Endothelial cell of umbilical vein (primary cell): ENCODE results near the gene MS4A14.
"Not testable (repeated sequence)": the region's sequence is repeated elsewhere in the genome, so short reads cannot be mapped to it uniquely, and the experiment has no call there.

Source experiments
- POLR2A ChIP-seq: IDR thresholded peaks from 2 replicates; pipeline ENCODE4 v1.6.1; 2012; ENCODE audit warnings: low read depth, mild to moderate bottlenecking, control low read depth, low read length
- POLR2AphosphoS5 ChIP-seq: IDR thresholded peaks from 2 replicates; pipeline ENCODE4 v1.6.1; 2012; ENCODE audit warnings: low read depth, mild to moderate bottlenecking, control low read depth, low read length, moderate library complexity; ENCODE audit not compliant: insufficient read depth
- TF ChIP-seq, protein P1 (sequence below), 2 donors: IDR thresholded peaks; 1 replicate in 1 of 2; 2 replicates in 1 of 2; pipeline ENCODE4 v1.5.1; 2011; ENCODE audit warnings: low read length in 2 of 2, mild to moderate bottlenecking in 2 of 2, moderate library complexity in 2 of 2, control low read depth in 1 of 2, inconsistent platforms in 1 of 2, low read depth in 1 of 2; ENCODE audit not compliant: insufficient read depth in 1 of 2; ENCODE audit errors: extremely low read depth in 1 of 2
- TF ChIP-seq, protein P2 (sequence below): IDR thresholded peaks from 2 replicates; pipeline ENCODE4 v1.6.1; 2011; ENCODE audit not compliant: insufficient read depth, insufficient read length

DNA sequence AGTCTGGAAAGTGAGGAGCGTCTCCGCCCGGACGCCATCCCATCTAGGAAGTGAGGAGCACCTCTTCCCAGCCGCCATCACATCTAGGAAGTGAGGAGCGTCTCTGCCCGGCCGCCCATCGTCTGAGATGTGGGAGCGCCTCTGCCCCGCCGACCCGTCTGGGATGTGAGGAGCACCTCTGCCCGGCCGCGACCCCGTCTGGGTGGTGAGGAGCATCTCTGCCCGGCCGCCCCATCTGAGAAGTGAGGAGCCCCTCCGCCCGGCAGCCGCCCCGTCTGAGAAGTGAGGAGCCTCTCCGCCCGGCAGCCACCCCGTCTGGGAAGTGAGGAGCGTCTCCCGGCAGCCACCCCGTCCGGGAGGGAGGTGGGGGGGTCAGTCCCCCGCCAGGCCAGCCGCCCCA lies 54.9 kb downstream of the MS4A14 start:
- TF ChIP-seq, protein P1, sequence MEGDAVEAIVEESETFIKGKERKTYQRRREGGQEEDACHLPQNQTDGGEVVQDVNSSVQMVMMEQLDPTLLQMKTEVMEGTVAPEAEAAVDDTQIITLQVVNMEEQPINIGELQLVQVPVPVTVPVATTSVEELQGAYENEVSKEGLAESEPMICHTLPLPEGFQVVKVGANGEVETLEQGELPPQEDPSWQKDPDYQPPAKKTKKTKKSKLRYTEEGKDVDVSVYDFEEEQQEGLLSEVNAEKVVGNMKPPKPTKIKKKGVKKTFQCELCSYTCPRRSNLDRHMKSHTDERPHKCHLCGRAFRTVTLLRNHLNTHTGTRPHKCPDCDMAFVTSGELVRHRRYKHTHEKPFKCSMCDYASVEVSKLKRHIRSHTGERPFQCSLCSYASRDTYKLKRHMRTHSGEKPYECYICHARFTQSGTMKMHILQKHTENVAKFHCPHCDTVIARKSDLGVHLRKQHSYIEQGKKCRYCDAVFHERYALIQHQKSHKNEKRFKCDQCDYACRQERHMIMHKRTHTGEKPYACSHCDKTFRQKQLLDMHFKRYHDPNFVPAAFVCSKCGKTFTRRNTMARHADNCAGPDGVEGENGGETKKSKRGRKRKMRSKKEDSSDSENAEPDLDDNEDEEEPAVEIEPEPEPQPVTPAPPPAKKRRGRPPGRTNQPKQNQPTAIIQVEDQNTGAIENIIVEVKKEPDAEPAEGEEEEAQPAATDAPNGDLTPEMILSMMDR (IDR thresholded peaks at IDR 0.05; ENCODE audit: extremely low read depth in 1 of 2, insufficient read depth in 1 of 2, low read depth in 1 of 2, low read length in 2 of 2): not testable (repeated sequence)
- not testable (repeated sequence) for TF ChIP-seq POLR2A, POLR2AphosphoS5
- TF ChIP-seq, protein P2, sequence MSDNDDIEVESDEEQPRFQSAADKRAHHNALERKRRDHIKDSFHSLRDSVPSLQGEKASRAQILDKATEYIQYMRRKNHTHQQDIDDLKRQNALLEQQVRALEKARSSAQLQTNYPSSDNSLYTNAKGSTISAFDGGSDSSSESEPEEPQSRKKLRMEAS: not testable (repeated sequence)
